ENCODE results near the gene KAT14.
"Not testable (repeated sequence)": the region's sequence is repeated elsewhere in the genome, so short reads cannot be mapped to it uniquely, and the experiment has no call there.

The KAT14 gene

GRCh38 chr20:18224968-18225568 lies 87.4 kb downstream of the KAT14 start:
- no peak for DNase-seq (ENCODE audit: low read depth)

GRCh38 chr20:18225632-18226031 lies 88.0 kb downstream of the KAT14 start:
- no peak for DNase-seq (ENCODE audit: low read depth)

- not testable (repeated sequence) for DNase-seq (ENCODE audit: low read depth)
Observed at GRCh38 chr20:18226741-18227140, 89.1 kb downstream of the KAT14 start.

- DNase-seq (ENCODE audit: low read depth), result no peak
Observed at GRCh38 chr20:18233408-18233943, 95.8 kb downstream of the KAT14 start.
